IPS DF 6.9 (cell line): Measurements from ENCODE around the gene CNPPD1.

ENCODE experiments used
- DNase-seq: peaks from one replicate; pipeline ENCODE4 v3.0.0-alpha.2; 2013; ENCODE audit warnings: low read depth, low spot score
- H3K27ac ChIP-seq: one replicate; pipeline ENCODE4 v1.5.1; 2013; ENCODE audit warnings: low read length, control low read depth
- H3K27me3 ChIP-seq: 2 replicates; pipeline ENCODE4 v1.6.1; 2013; ENCODE audit warnings: mild to moderate bottlenecking, low read length; ENCODE audit not compliant: control insufficient read depth, insufficient read depth
- H3K36me3 ChIP-seq: 2 replicates; pipeline ENCODE4 v1.6.1; 2013; ENCODE audit warnings: low read length; ENCODE audit not compliant: control insufficient read depth, insufficient read depth
- H3K4me1 ChIP-seq: 2 replicates; pipeline ENCODE4 v1.6.1; 2013; ENCODE audit warnings: low read length; ENCODE audit not compliant: control insufficient read depth, insufficient read depth
- H3K4me3 ChIP-seq: 2 replicates; pipeline ENCODE4 v1.5.1; 2013; ENCODE audit warnings: mild to moderate bottlenecking, low read length
- H3K9me3 ChIP-seq: 2 replicates; pipeline ENCODE4 v1.6.1; 2013; ENCODE audit warnings: low read length, inconsistent platforms; ENCODE audit not compliant: control insufficient read depth, insufficient read depth
- WGBS: extraction: QIAGEN DNeasy Blood & Tissue Kit; methylation state at CpG from one replicate; pipeline ENCODE4 v1.1.7; 2013; ENCODE audit warnings: mixed read lengths, missing lambda C conversion rate; ENCODE audit not compliant: insufficient read length, insufficient coverage; 5-methylcytosine and 5-hydroxymethylcytosine counted together

CNPPD1 gene

DNA sequence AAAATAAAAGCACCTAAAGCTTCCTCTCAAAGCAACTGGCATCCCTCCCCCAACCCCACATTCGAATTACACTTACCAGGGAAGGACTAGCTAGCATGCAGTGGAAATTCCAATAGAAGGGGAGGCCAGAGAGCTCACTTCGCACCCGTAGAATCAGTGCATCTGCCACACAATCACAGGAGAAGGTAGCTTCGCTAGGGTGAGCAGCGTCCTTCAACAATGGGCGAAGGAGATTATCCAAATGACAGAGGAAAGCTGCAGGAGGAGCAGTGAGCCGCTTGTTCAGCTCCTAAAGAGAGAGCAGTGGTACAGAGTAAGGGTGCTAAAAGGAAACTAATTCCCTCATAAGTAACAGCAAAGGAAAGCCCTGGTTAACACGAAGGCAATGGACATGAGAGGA is 19.3 kb downstream of the CNPPD1 start:
- Histone ChIP-seq H3K9me3 (no peaks in the 10 kb centered on the region), H3K27me3 (no peaks in the 10 kb centered on the region), H3K36me3 (no peaks in the 10 kb centered on the region), H3K4me3 (no peak overlapping the region), H3K27ac (no peak overlapping the region), H3K4me1 (peaks cover 2% of the 10 kb centered on the region; the same call in 1 of the 2 replicates)
- no CpG with 5 or more reads among the region's 8 CpGs for WGBS
- DNase-seq = no peak

DNA sequence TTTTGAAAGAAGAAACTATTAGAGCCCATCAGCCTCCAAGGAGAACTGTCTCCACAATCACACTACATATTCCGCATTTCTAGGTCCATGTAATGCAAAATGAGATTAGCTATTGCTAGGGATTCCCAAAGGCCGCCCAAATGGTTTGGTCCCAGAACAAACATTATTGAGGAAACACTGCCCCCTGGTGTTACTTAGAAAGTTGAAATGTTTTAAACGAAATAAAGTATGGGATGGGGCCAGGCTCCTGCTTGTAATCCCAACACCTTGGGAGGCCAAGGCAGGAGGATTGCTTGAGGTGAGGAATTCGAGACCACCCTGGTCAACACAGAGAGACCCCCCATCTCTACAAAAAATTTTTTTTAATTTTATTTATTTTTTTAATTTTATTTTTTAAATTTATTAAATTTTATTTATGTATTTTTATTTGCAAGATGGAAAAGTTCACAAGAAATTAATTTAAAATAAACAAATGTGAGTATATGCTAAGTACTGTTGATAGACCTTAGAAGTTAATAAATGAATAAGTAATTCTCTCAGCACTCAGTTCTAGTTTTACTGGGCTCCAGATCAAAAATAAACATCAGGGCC is 21.6 kb downstream of the CNPPD1 start:
- WGBS = no CpG with 5 or more reads among the region's 4 CpGs
- no peak overlapping the region for H3K4me3 ChIP-seq

DNA sequence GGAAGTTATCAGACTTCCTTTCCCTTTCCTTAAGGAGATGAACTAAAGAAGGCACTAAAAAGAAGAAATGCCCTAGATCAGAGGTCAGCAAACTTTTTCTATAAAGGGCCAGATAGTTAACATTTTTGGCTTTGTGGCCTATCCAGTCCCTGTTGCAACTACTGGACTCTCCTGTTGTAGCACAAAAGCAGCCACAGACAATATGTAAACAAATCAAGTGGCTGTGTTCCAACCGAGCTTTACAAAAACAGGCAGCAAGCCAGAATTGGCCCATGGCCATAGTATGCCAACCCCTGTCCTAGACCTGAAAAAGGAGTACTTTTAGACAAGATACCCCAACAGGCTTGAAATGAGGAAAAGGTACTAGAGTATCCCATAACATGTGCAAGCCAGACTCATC is 27.1 kb downstream of the CNPPD1 start:
- no peak overlapping the region for H3K27ac ChIP-seq
- no peak for DNase-seq
- H3K27me3 ChIP-seq = no peaks in the 10 kb centered on the region
- no peaks in the 10 kb centered on the region for H3K9me3 ChIP-seq
- WGBS = no CpG with 5 or more reads among the region's 1 CpG
- H3K4me3 ChIP-seq = no peak overlapping the region
- H3K4me1 ChIP-seq = no peaks in the 10 kb centered on the region
- no peaks in the 10 kb centered on the region; the same call in 1 of the 2 replicates for H3K36me3 ChIP-seq

More for the DNA sequence above, 21.6 kb downstream of the CNPPD1 start:
- Histone ChIP-seq H3K4me1 (peaks cover 2% of the 10 kb centered on the region; the same call in 1 of the 2 replicates), H3K27ac (no peak overlapping the region), H3K36me3 (no peaks in the 10 kb centered on the region), H3K27me3 (no peaks in the 10 kb centered on the region), H3K9me3 (no peaks in the 10 kb centered on the region)
- DNase-seq = peak; percentile 72

DNA sequence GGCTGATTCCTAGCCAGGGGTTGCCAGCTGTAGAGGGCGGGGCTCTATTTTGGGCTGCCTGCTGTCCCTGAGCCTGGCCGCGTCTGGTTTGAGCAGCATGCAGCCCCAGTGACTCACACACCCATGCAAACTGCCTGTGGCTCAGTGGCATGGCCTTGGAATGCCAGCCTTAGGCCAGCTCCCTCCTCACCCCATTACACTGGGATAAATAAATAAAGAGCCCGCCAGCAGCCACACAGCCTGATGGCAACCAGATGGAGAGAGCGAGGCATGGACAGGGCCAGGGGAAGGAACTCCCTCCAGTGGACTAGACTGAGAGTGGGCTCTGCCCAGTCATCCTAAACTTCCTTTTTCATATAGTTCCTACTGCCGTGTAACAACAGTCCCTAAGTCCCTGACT is 34.4 kb downstream of the CNPPD1 start:
- Histone ChIP-seq H3K9me3 (no peaks in the 10 kb centered on the region), H3K4me1 (no peaks in the 10 kb centered on the region), H3K36me3 (no peaks in the 10 kb centered on the region; the same call in 1 of the 2 replicates), H3K27me3 (no peaks in the 10 kb centered on the region), H3K4me3 (no peak overlapping the region), H3K27ac (no peak overlapping the region)
- no CpG with 5 or more reads among the region's 6 CpGs for WGBS
- DNase-seq = no peak

DNA sequence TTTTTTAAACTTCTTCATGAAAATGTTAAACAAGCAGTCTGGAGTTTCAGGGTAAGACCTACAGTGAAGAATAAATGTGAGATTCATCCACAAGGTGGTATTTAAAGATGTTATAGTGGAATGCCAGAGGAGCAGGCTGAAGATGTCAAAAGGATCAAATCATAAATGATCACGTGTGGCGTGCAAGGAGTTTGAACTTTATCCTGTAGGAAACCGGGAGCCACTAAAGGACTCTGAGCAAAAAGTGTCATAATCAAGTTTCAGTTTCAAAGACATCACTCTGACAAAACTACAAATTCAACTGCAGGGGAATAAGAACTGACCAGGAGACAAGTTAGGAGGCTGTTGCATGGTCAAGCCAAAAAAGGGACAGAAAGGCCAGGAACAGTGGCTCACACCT is 36.0 kb downstream of the CNPPD1 start:
- Histone ChIP-seq H3K4me1 (no peaks in the 10 kb centered on the region), H3K27ac (no peak overlapping the region), H3K27me3 (no peaks in the 10 kb centered on the region), H3K36me3 (no peaks in the 10 kb centered on the region), H3K9me3 (no peaks in the 10 kb centered on the region), H3K4me3 (no peak overlapping the region)
- DNase-seq = no peak
- no CpG with 5 or more reads among the region's 3 CpGs for WGBS

DNA sequence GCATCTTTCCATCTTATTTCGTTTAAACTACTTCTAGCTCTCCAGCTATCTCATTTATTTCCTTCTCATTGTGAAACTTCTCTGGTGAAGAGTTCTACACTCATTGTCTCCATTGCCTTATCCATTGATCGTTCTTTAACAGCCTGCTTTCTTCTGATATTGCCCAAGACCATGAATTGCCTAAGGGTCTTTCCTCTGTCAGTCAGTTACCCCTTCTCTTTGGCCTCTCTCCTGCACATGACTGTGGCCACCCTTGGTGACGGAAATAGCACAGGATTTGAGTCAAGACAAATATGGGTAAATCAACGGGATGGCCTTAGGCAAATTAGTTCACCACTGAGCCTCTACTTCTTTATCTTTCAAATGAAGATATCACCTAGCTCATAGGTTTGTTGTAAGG is 42.7 kb downstream of the CNPPD1 start:
- H3K9me3 ChIP-seq = no peaks in the 10 kb centered on the region
- 100% methylated on average over 1 of the region's 4 CpGs for WGBS
- H3K36me3 ChIP-seq = no peaks in the 10 kb centered on the region
- H3K27ac ChIP-seq = no peak overlapping the region
- no peaks in the 10 kb centered on the region for H3K27me3 ChIP-seq
- no peaks in the 10 kb centered on the region for H3K4me1 ChIP-seq
- DNase-seq = no peak
- H3K4me3 ChIP-seq = no peak overlapping the region

DNA sequence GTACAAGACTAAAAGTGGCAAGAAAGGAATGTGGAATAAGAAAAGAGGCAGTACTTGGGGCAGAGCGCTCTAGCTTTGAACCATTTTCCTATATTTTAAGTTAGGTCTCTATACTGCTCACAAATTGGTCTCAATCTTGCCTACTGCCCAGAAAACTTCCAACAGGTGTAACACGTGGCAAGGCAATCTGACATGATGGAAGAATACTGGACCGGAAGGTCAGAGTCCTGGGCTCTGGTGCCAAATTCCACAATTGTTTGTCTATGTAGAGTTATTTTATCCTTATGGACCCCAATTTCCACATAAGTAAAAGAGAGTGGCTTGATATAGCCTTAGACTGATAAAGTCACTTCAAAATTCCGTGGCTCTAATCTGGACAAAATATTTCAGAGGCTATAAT is 45.0 kb downstream of the CNPPD1 start:
- DNase-seq = no peak
- no peaks in the 10 kb centered on the region for H3K4me1 ChIP-seq
- whole genome bisulfite sequencing = no CpG with 5 or more reads among the region's 4 CpGs
- no peaks in the 10 kb centered on the region for H3K27me3 ChIP-seq
- H3K27ac ChIP-seq = no peak overlapping the region
- no peak overlapping the region for H3K4me3 ChIP-seq
- no peaks in the 10 kb centered on the region for H3K36me3 ChIP-seq
- no peaks in the 10 kb centered on the region for H3K9me3 ChIP-seq

DNA sequence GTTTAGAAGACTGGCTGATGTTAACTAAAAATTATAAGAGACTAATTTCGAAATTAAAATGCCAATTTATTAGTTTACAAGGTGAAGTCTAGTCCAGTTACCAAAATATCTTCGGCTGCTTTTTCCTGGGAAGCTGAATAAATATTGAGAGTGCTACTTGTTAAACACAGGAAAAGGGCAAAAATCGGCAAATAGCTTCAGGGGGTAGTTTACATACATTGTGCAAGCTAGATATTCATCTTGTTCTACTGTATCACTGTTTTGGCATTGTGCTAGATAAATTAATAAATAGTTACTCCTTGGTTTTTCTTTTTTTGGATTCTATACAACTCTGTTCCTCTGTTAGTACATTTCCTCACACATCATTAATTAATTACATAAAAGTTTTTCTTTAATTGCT is 45.4 kb downstream of the CNPPD1 start:
- H3K36me3 ChIP-seq = no peaks in the 10 kb centered on the region
- no peak overlapping the region for H3K27ac ChIP-seq
- H3K4me1 ChIP-seq = no peaks in the 10 kb centered on the region
- H3K4me3 ChIP-seq = no peak overlapping the region
- no peak for DNase-seq
- H3K9me3 ChIP-seq = no peaks in the 10 kb centered on the region
- no CpG with 5 or more reads among the region's 3 CpGs for WGBS
- no peaks in the 10 kb centered on the region for H3K27me3 ChIP-seq

DNA sequence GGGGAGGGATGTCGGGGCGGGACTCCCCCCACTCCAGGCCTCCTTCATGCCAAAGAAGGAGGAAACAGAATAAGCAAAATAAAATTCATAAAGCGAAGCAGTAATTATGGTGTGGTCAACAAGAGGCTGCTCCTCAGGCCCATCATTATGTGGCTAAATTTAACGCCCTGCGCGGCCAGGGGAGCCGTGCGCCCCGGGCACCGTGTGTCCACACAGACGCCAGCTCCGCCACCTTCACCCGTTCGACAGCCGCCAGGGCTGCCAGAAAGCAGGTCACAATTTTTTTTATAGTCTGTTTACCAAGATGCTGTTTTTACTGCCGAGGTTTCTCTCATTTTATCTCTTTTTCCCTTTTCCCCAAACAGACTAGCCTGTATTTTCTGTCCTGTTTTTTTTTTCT is 47.1 kb downstream of the CNPPD1 start:
- H3K4me3 ChIP-seq = no peak overlapping the region
- H3K27me3 ChIP-seq = no peaks in the 10 kb centered on the region
- no peak for DNase-seq
- H3K9me3 ChIP-seq = no peaks in the 10 kb centered on the region
- no peak overlapping the region for H3K27ac ChIP-seq
- no peaks in the 10 kb centered on the region for H3K36me3 ChIP-seq
- H3K4me1 ChIP-seq = no peaks in the 10 kb centered on the region
- no CpG with 5 or more reads among the region's 16 CpGs for WGBS

DNA sequence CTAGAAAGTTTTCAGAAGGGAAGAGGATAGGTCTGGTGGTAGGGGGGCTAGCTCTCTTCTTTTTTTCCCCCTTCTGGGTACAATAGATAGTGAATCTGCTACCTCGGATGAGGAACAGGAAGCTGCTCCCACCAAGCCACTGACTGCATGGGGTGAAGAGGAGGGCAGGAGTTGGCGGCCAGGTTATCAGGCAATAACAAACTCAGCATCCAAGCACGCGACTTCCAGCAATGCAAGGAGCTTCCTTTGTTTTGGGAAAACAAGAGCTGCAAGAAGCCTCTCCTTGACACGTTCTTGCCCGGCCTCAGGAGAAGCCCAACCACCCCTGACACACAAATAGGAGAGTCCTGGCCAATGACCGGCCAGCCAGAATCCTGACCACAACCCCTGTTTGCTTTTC is 48.3 kb downstream of the CNPPD1 start:
- no CpG with 5 or more reads among the region's 7 CpGs for WGBS
- H3K4me1 ChIP-seq = 0 out of 2 replicates have a peak, but pooled peaks cover 1% of the 10 kb centered on the region

DNA sequence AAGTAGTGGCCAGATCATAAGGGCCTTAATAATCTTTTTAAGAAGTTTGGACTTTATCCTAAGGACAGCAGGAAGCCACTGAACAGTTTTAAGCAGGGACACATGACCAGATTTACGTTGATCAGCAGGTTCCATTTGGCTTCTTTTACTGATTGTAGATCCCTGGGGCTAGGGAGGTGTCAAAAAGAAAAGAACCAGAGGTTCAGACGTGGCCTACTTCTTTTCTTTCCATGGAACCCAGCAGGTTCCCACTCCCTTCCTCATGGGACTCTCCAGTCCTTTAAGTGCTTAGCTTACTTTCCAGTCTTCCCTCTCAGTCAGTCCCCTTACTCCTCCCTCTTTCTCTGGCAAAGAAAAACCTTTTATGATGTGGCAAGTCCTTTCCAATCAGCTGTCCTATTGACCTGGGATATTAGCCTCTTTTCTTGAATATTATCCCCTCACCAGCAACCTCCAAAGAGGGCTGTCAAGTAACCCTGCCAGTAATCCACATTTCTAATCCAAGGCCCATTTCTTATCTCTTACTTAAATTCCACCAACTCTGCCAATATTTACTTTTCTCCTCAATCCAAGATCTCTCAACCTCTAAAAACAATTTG is 49.6 kb downstream of the CNPPD1 start:
- Histone ChIP-seq H3K27ac (no peak overlapping the region), H3K4me3 (no peak overlapping the region), H3K27me3 (no peaks in the 10 kb centered on the region), H3K9me3 (no peaks in the 10 kb centered on the region), H3K4me1 (0 out of 2 replicates have a peak, but pooled peaks cover 1% of the 10 kb centered on the region), H3K36me3 (no peaks in the 10 kb centered on the region)
- no peak for DNase-seq
- WGBS = no CpG with 5 or more reads among the region's 2 CpGs

More for the DNA sequence above, 48.3 kb downstream of the CNPPD1 start:
- no peak for DNase-seq
- H3K9me3 ChIP-seq = no peaks in the 10 kb centered on the region
- H3K27ac ChIP-seq = no peak overlapping the region
- H3K36me3 ChIP-seq = no peaks in the 10 kb centered on the region
- H3K27me3 ChIP-seq = no peaks in the 10 kb centered on the region
- H3K4me3 ChIP-seq = no peak overlapping the region
